RWPE2 (cell line): Measurements from ENCODE around the gene CDC16.
"Not testable (repeated sequence)": the region's sequence is repeated elsewhere in the genome, so short reads cannot be mapped to it uniquely, and the experiment has no call there.

ENCODE experiments used
- ATAC-seq: fragments of 200-7000 bp; cut with Tn5 transposase; 3 replicates; pipeline ENCODE4 v1.9.1; 2021; ENCODE audit warnings: low read depth
- DNase-seq: peaks from one replicate; pipeline ENCODE4 v3.0.0-alpha.2; 2020; ENCODE audit warnings: low spot score
- H3K27ac ChIP-seq: fragments of 450-650 bp; 2 replicates; pipeline ENCODE4 v1.5.1; 2017; ENCODE audit warnings: mild to moderate bottlenecking; ENCODE audit not compliant: poor library complexity, severe bottlenecking
- H3K27me3 ChIP-seq: fragments of 250-450 bp; sonication (Bioruptor Pico); 2 replicates; pipeline ENCODE4 v1.5.1; 2021; ENCODE audit warnings: mild to moderate bottlenecking, moderate library complexity; ENCODE audit not compliant: insufficient read depth, poor library complexity, severe bottlenecking
- H3K36me3 ChIP-seq: fragments of 250-450 bp; sonication (Bioruptor Pico); 2 replicates; pipeline ENCODE4 v1.5.1; 2020; ENCODE audit warnings: low read depth, mild to moderate bottlenecking, moderate library complexity
- H3K4me1 ChIP-seq: fragments of 250-450 bp; sonication (Bioruptor Pico); 2 replicates; pipeline ENCODE4 v1.5.1; 2021; ENCODE audit warnings: mild to moderate bottlenecking, moderate library complexity; ENCODE audit not compliant: insufficient read depth, poor library complexity, severe bottlenecking
- H3K4me3 ChIP-seq: fragments of 250-450 bp; sonication (Bioruptor Pico); 2 replicates; pipeline ENCODE4 v1.5.1; 2021; ENCODE audit warnings: mild to moderate bottlenecking, moderate library complexity; ENCODE audit not compliant: severe bottlenecking
- H3K9me3 ChIP-seq: fragments of 250-450 bp; sonication (Bioruptor Pico); 2 replicates; pipeline ENCODE4 v1.5.1; 2021; ENCODE audit warnings: mild to moderate bottlenecking, moderate library complexity; ENCODE audit not compliant: severe bottlenecking
- CTCF ChIP-seq: fragments of 450-650 bp; IDR thresholded peaks from one replicate; pipeline ENCODE4 v1.5.1; 2017; ENCODE audit warnings: mild to moderate bottlenecking, moderate library complexity; ENCODE audit not compliant: poor library complexity, severe bottlenecking

The CDC16 gene

GRCh38 chr13:114263578-114263977, 28.9 kb downstream of the CDC16 start:
- Histone ChIP-seq H3K9me3 (no peaks in the 10 kb centered on the region), H3K27ac (no peak overlapping the region), H3K4me1 (no peaks in the 10 kb centered on the region), H3K27me3 (no peaks in the 10 kb centered on the region), H3K4me3 (no peak overlapping the region), H3K36me3 (peaks cover 98% of the 10 kb centered on the region)
- ATAC-seq (no peak), DNase-seq (no peak)
- TF ChIP-seq CTCF: no peak

GRCh38 chr13:114264313-114264712, 29.6 kb downstream of the CDC16 start:
- not testable (repeated sequence) for H3K27ac ChIP-seq, ATAC-seq, H3K9me3 ChIP-seq, DNase-seq, H3K4me3 ChIP-seq, H3K4me1 ChIP-seq, H3K27me3 ChIP-seq
- peaks cover 98% of the 10 kb centered on the region for H3K36me3 ChIP-seq

- Histone ChIP-seq H3K27me3 (no peaks in the 10 kb centered on the region), H3K4me3 (no peak overlapping the region), H3K9me3 (no peaks in the 10 kb centered on the region), H3K27ac (no peak overlapping the region), H3K36me3 (peaks cover 100% of the 10 kb centered on the region), H3K4me1 (no peaks in the 10 kb centered on the region)
- no peak for TF ChIP-seq CTCF
- no peak for DNase-seq
- ATAC-seq: no peak
Measured at GRCh38 chr13:114264886-114265611, 30.4 kb downstream of the CDC16 start.

GRCh38 chr13:114266241-114266640, 31.5 kb downstream of the CDC16 start:
- ATAC-seq: no peak
- no peak for TF ChIP-seq CTCF
- peaks cover 95% of the 10 kb centered on the region for H3K36me3 ChIP-seq

GRCh38 chr13:114268344-114269280, 33.9 kb downstream of the CDC16 start:
- DNase-seq (no peak), ATAC-seq (no peak)
- Histone ChIP-seq H3K4me1 (no peaks in the 10 kb centered on the region), H3K36me3 (peaks cover 90% of the 10 kb centered on the region), H3K4me3 (no peak overlapping the region), H3K9me3 (no peaks in the 10 kb centered on the region), H3K27me3 (no peaks in the 10 kb centered on the region), H3K27ac (no peak overlapping the region)
- no peak for TF ChIP-seq CTCF

More at GRCh38 chr13:114266241-114266640, 31.5 kb downstream of the CDC16 start:
- H3K9me3 ChIP-seq: no peaks in the 10 kb centered on the region
- H3K4me1 ChIP-seq: no peaks in the 10 kb centered on the region
- DNase-seq: no peak
- H3K27ac ChIP-seq: no peak overlapping the region
- H3K27me3 ChIP-seq: no peaks in the 10 kb centered on the region
- no peak overlapping the region for H3K4me3 ChIP-seq
